GM21717 (cell line): ENCODE measurements around the gene BEX3.
A peak's percentile ranks its signal among the peaks of the same experiment; 100 is the strongest.
"Not testable (repeated sequence)": the region's sequence is repeated elsewhere in the genome, so short reads cannot be mapped to it uniquely, and the experiment has no call there.

Experiments
- ATAC-seq: cut with Tn5 transposase; IDR thresholded peaks from one replicate; pipeline ENCODE4 v1.9.1; 2021; ENCODE audit warnings: mild to moderate bottlenecking, moderate library complexity; ENCODE audit not compliant: unreplicated experiment

The BEX3 gene

GRCh38 chrX:103376118-103376978 lies at the start of gene BEX3:
BEX3 (plus strand) TSS chrX:103376538; CDS start chrX:103377522, 984 bp downstream.
- no peak for ATAC-seq

- ATAC-seq, result no peak
These were observed 46.3 kb upstream of the BEX3 start, which contains the start of gene TCEAL7 for GRCh38 chrX:103329991-103330390. TCEAL7 (plus strand) TSS chrX:103330239; CDS start chrX:103331404, 1,165 bp downstream.

- no peak for ATAC-seq
These were observed 45.6 kb upstream of the BEX3 start for GRCh38 chrX:103330681-103331288.

- no peak for ATAC-seq
These were observed 37.7 kb upstream of the BEX3 start for GRCh38 chrX:103338663-103339062.

GRCh38 chrX:103343105-103343504 lies 33.2 kb upstream of the BEX3 start:
- peak; percentile 58 for ATAC-seq

- ATAC-seq, result no peak
These were observed 31.7 kb upstream of the BEX3 start for GRCh38 chrX:103344606-103345005.

- ATAC-seq, result no peak
These were observed 28.5 kb upstream of the BEX3 start for GRCh38 chrX:103347682-103348397.

- no peak for ATAC-seq
These were observed 20.1 kb upstream of the BEX3 start, which contains the start of gene TCEAL9 for GRCh38 chrX:103356130-103356798. TCEAL9 (plus strand) TSS chrX:103356506; CDS start chrX:103357685, 1,179 bp downstream.

GRCh38 chrX:103356858-103357257 lies 19.5 kb upstream of the BEX3 start:
- ATAC-seq, result no peak

- ATAC-seq, result no peak
These were observed 18.5 kb upstream of the BEX3 start for GRCh38 chrX:103357871-103358270.

- not testable (repeated sequence) for ATAC-seq
These were observed 16.7 kb upstream of the BEX3 start for GRCh38 chrX:103359605-103360004.

- ATAC-seq, result no peak
These were observed 16.2 kb upstream of the BEX3 start for GRCh38 chrX:103360092-103360491.

- ATAC-seq, result no peak
These were observed 15.4 kb upstream of the BEX3 start for GRCh38 chrX:103360916-103361315.

- no peak for ATAC-seq
These were observed 14.5 kb upstream of the BEX3 start for GRCh38 chrX:103361798-103362197.

GRCh38 chrX:103362474-103362873 lies 13.9 kb upstream of the BEX3 start:
- ATAC-seq, result no peak

GRCh38 chrX:103363046-103363445 lies 13.3 kb upstream of the BEX3 start:
- ATAC-seq, result no peak

GRCh38 chrX:103367502-103367901 lies 8.8 kb upstream of the BEX3 start:
- no peak for ATAC-seq

GRCh38 chrX:103369479-103369878 lies 6.9 kb upstream of the BEX3 start:
- no peak for ATAC-seq

GRCh38 chrX:103372886-103373285 lies 3.5 kb upstream of the BEX3 start:
- no peak for ATAC-seq

- ATAC-seq, result no peak
These were observed 2.8 kb upstream of the BEX3 start for GRCh38 chrX:103373581-103373980.

- ATAC-seq, result no peak
These were observed 614 bp downstream of the BEX3 start for GRCh38 chrX:103376979-103377324.
